Bone marrow (tissue), 2 donors: Measurements from ENCODE around the gene EML1.

ENCODE experiments used
- DNase-seq, 2 donors: peaks; one replicate each; lab custom pipeline; 2025; lab: John Stamatoyannopoulos, UW

Gene EML1

DNA sequence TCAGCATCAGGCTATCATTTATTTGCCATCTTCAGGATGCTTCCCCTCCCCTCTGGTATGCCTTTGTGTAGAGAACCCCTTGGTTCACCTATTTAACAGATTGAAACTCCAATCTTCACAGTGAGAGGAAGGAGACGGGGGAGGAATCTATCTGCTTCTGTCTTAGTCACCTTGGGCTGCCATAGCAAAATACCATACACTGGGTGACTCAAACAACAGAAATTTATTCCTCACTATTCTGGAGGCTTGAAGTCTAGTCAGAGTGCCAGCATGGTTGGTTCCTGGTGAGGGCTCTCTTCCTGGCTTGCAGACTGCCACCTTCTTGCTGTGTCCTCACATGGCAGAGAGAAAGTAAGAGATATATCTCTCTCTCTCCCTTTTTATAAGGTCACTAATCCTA lies 13.5 kb upstream of the EML1 start:
- DNase-seq = no peak

DNA sequence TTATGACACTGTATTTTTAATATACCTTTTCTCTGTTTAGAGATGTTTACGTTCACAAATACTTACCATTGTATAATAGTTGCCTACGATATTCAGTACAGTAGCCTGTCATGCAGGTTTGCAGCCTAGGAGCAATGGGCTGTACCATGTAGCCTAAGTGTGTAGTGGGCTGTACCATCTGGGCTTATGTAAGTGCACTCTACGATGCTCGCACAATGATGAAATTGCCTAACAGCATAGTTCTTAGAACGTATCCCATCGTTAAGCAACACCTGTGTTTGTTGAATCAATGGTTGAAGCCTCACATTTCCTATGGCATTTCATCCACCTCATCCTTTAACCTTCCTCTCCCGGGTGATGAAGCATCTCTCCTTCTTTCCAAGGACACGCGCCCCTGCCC lies 12.5 kb upstream of the EML1 start:
- no peak for DNase-seq

GRCh38 chr14:99781091-99781490 lies 12.1 kb upstream of the EML1 start:
- no peak for DNase-seq

- no peak for DNase-seq
Observed at GRCh38 chr14:99781853-99782610, 11.2 kb upstream of the EML1 start.

DNA sequence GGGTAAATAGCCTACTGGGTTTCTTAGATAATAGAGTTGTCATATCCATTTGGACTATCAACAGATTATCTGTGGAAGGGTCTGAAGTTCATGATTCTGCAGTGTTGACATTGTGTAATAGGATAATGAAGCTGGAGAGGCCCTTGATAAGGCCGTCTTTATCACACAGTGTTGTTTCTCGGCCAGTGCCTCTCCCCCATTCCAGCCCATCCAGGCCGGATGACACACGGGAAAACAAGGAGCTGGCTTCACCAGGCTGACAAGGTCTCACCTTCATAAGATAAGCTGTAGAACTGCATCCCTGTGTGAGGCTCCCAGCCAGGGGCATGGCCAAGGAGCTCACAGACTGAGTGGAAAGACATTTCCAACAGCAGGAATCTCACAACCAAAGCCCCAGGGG lies 8.7 kb upstream of the EML1 start:
- DNase-seq = no peak

DNA sequence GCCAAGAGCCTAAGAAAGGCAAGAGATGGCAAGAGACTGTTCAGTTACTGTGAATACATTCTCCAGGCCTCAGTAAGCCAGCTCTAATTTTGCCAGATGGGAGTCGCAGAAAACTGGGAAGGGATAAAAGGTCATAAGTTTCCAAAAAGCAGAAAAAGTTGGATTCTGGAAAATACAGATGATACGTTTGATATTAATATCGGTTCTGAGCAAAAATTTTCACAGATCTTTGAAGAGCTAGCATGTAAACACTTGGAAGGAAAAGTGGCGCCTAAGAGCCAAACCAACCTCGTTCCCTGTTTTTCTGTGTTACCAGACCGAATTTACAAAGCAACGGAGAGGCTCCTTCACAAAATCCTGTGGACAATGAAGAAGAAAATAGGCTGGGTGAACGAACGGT lies 7.8 kb upstream of the EML1 start:
- no peak for DNase-seq

- DNase-seq = no peak
Observed at GRCh38 chr14:99786511-99786989, 6.7 kb upstream of the EML1 start.

- DNase-seq = no peak
Observed at GRCh38 chr14:99788713-99789112, 4.5 kb upstream of the EML1 start.

DNA sequence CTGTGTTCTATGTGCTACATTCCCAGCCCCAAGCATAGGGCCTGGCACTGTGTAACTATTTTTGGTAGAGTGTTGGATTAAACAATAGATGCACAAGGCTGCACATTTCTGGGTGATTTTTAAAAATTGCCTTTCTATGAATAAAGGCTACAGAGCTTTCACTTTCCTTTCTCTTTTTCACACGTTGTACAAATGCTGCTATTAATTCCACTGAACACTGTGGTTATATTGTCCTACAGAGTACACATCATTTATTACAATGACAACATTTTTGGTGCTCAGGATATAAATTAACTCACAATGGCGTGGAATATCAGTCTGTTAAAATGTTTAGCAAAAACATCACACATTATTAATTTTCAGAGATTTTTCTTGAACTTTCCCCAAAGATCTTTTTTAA lies 3.6 kb upstream of the EML1 start:
- DNase-seq = no peak

GRCh38 chr14:99790201-99790977 lies 2.8 kb upstream of the EML1 start:
- no peak for DNase-seq

GRCh38 chr14:99790978-99791376 lies 2.2 kb upstream of the EML1 start:
- no peak for DNase-seq

GRCh38 chr14:99791476-99792209 lies 1.6 kb upstream of the EML1 start:
- DNase-seq = no peak

DNA sequence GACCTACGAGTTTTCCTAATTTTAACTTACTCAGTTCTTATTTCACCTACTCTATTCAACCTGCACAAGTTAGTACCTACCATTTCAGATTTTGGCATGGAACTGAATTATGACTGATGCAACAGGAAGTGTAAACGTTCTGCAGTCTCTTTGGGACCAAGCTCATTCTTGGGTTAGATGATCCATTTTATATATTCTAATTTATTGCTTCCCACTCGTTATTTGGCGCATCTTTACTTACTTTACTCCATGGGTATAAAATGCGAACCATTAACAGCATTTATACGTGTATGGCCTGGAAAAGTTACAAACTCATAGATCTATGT lies 1.0 kb upstream of the EML1 start:
- no peak for DNase-seq

DNA sequence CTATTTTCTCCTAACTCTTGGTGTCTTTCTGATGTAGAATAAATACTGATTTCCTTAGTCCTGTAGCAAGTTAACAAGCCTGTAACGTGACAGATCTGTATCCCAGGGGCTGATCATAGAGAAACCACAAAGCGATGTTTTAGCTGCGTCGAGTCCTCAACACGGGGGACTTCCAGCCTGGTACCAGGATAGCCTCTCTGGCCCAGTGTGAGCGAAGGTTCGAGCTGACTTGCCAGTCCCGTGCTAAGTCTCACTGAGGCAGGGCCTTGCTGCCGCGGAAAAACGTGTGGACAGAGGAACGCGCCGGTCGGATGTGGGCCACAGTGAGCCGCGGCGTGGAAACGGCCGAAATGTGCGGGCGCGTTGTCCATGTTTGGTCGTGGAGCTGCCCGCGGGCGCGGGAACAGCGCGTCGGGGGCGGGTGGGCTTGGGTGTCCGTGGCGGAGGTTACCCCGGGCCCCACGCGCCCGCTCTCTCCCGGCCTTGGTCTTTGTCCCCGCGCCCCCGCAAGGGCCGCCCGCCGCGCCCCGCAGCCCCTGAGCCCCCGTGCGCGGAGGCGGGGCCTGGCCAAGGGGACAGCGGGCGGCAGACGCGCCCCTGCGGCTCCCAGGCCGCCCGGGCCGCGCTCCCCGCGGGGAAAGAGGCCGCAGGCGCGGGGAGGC lies 531 bp upstream of the EML1 start:
- DNase-seq = no peak

- DNase-seq = no peak
Observed at GRCh38 chr14:99794151-99794780, 1.1 kb downstream of the EML1 start.

- no peak for DNase-seq
Observed at GRCh38 chr14:99795046-99795445, 1.8 kb downstream of the EML1 start.

GRCh38 chr14:99797231-99797630 lies 4.0 kb downstream of the EML1 start:
- no peak for DNase-seq

- no peak for DNase-seq
Observed at GRCh38 chr14:99800781-99801180, 7.6 kb downstream of the EML1 start.

GRCh38 chr14:99802301-99803105 lies 9.3 kb downstream of the EML1 start:
- no peak for DNase-seq

DNA sequence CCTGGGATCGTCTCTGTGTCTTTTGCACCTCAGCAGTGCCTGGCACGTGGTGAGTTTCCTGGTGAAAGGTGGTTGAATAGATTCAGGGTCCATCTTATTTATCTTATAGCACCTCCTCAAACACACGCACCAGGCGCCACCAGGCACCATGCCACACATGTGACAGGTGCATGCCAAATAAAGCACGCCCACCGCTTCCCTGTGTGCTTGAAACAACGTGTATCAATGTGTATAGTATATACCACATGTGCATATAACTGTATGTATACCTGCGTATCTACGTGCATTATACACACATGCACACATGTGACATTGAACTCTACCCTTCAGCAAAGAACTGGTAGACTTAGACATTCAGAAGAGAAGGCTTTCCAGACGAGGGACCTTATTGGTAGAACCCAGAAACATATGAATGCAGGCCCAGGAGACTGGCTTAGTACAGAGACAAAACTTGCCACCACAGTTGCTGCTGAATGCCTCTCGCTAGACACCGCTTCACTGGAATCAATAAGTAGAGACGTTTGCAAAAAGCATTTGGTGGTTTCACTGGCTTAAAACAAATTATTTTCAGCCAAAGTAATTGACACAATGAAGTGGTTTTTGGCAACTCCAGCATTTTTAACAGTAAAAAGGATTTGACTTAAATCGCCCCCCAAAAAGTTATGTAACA lies 10.0 kb downstream of the EML1 start:
- no peak for DNase-seq
